GM18907 (cell line): Measurements from ENCODE around the gene FAM107B.

ENCODE experiments used
- ATAC-seq: cut with Tn5 transposase; IDR thresholded peaks from one replicate; pipeline ENCODE4 v1.9.1; 2021; ENCODE audit warnings: mild to moderate bottlenecking, moderate library complexity; ENCODE audit not compliant: unreplicated experiment

Gene FAM107B

DNA sequence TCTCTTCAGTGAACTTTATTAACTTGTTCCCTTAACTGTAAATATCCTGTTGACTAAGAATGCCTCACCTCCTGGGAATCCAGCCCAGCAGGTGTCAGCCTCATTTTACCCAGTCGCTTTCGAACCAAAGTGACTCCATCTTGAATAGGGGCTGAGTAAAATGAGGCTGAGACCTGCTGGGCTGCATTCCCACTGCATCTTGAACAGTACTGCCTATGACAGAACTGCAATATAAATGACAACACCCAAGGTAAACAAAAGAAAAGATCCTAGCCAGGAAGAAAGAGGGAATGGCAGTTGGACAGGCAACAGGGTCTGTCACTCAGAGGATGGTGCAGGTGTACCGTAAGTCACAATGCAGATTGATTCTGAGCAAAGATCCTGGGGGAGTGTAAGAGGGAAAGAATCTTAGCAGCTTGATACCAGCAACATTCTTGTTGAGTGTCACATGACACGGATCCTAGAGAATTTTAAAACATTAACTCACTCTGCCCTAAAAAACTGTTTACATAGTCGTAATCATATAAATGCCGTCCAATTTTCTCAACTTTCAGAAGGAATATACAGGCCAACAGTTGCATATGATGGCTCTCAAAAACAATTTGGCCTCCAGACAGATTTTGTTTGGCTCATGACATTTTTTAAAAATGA, 4.4 kb upstream of the FAM107B start:
- no peak for ATAC-seq

DNA sequence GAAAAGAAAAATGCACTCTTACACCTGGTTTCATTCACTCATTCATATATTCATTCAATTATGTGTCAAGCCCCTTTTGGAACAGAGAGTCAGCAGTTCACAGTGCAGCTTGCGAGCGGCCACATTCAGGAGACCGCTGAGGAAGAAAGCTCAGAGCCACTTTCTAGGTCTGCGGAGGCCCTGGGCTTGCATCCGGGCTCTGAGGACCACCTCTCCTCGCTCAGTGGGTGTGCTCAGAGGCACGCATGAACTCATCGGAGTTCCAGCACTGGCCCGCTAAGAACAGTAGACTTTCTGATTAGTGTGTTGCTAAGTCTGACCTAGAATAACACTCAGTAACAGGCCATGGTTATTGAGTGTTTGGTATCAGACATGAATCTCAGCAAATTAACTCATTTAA, 1.8 kb upstream of the FAM107B start:
- no peak for ATAC-seq

DNA sequence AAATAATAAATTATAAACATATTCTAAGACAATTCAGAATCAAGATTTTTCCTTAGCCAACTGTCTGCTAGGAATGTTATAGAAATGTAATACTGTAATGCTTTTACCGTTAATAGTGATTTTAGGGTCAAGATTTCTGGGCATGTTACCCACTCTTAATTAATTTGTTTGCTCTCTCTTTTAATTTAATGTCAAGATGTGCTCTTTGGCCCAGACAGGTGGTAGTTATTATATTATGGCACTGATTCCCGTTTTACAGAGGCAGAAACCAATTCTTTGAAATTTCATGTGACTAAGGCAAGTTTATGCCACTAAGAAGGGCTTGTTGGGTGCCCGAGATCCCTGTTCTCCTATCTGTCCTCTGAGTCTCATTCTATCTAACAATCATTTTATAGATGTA, 959 bp upstream of the FAM107B start:
- ATAC-seq = no peak

DNA sequence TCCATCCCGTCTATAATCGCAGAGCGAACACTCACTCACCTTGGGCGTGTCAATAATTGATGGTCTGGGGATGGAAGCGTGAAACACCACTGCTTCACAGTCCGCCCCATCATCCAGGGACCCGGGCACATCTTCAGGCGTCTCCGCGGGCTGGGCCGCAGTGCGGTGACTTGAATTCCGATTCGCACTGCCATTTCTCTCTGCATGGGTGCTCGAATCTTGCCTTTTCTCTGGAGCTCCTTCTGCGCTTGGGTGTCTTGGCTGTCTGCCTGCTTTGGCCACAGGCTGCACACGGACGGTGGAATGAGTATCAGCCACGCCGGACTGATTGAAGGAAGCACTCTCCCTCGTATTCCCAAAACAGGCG, 500 bp downstream of the FAM107B start:
- ATAC-seq = no peak

DNA sequence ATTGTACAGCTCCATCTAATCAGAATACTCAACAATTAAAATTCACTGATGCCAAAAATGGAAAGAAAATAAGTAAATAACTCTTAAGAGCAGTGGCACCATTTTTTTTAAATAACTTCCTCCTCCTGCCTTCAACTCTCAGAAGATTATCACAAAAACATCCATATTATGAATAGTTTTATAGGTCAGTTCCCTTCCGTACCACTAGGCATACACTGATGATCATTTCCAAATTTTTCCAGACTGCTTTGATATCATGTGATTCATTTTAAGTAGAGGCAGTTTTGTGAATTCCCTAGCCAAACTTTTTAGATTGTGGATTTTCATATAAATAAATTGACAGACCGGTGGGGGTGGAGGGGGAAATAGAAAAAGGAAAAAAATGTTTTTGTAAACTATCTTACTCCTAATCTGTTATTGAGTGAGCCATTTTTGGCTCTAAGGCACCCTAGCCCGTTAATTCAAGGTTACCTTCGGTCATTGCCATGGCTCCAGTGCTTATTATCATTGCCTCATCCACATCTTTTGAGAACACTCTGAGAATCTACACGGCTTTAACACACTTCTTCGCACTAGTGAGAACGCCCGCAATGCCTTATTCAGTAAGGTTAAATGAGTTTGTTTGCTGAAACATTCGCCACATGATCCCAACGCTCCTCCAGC, 1.0 kb downstream of the FAM107B start:
- no peak for ATAC-seq

GRCh38 chr10:14772399-14772798, 2.3 kb downstream of the FAM107B start:
- ATAC-seq = no peak

DNA sequence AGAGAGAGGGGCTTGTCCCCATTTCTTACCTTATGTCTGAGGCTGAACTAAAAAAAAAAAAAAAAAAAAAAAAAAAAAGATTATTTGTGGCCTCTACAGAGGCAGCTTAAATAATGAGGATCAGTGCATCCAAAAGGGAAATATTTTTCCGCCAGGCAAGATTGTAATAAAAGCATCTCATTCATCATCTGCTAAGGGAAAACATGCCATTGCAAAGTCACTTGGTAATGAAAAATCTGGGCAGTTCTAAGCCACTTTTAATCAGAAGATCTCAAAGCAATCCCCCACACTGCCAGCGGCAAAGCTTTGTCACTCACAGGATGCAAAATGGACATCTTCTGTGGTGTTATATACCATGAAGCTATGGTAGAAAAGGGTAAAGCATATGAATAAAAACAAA, 3.8 kb downstream of the FAM107B start:
- no peak for ATAC-seq

DNA sequence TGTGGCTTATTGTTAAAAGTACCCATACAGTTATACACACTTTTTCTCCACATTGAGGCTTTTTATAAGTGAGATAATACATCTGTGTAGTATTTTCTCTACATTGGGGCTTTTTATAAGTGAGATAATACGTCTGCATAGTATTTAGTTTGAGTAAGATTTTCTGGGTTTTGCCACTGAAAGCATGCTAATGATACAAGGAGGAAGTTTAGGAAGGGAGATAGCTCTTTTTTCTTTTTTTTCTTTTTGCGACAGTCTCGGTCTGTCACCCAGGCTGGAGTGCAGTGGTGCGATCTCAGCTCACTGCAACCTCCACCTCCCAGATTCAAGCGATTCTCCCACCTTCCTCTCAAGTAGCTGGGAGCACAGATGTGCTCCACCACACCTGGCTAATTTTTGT, 13.3 kb downstream of the FAM107B start:
- no peak for ATAC-seq

DNA sequence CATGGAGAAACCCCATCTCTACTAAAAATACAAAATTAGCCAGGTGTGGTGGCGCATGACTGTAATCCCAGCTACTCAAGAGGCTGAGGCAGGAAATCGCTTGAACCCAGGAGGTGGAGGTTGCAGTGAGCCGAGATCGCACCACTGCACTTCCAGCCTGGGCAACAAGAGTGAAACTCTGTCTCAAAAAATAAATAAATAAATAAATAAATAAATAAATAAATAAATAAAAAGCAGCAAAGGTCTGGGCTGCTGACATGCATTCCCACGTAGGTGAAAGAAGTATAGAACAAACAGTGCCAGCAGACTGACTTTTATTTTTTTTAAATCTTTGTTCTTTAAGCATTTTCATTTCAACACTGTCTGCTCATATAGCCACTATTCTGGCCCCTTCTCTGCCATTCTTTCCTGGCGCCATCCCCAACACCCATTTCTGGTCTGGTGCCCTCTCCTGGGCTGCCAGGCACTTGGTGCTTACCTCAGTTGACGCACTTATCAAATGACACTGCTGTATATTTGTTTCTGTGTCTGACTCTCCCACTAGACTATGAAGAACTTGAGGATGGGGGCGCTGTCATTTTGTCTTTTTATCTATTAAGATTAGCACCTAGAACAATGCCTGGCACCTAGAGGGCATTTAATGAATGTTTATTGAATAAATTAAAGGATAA, 15.6 kb downstream of the FAM107B start:
- no peak for ATAC-seq

- ATAC-seq = no peak
Measured at GRCh38 chr10:14758451-14758850, 16.2 kb downstream of the FAM107B start.

DNA sequence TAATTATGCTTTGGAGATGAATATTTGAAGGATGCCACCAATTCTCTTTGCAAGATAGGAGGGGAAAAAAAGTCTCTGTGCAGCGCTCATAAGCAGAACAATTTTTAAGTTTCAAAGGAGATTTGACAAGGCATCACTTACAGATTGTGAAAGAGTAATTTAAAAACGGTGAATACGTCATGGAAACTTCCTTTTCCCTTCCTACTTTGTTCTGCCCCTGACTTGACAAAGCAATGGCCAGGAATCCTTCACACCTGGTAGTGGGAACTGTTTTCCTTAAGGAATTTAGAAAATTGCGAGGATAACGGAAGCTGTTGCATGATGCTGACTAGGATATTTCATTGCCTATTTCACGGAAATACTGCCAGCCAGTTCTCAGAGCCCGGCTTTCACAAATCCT, 16.7 kb downstream of the FAM107B start:
- no peak for ATAC-seq

- no peak for ATAC-seq
Measured at GRCh38 chr10:14757394-14757793, 17.3 kb downstream of the FAM107B start.

DNA sequence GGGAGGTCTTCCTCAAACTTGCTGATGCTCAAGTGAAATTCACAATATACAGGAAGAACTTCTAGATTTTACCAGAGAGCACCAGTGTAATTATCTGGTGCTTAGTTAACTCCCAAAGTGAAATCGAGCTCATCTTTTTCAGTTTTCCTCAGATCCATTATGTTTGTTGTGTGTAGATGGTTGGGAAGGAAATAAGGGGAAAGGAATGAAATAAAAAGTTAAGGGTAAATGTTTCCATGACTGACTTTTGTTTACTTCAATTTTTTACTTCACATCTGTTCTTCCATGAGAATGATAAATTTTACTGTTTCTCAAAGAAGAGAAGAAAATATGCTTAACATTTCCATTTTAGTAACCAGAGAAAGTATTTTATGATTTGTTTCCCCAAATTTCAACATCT, 21.3 kb downstream of the FAM107B start:
- no peak for ATAC-seq

GRCh38 chr10:14751921-14752320, 22.8 kb downstream of the FAM107B start:
- no peak for ATAC-seq

- ATAC-seq = peak; percentile 72
Measured at GRCh38 chr10:14751014-14751896, 23.4 kb downstream of the FAM107B start.

GRCh38 chr10:14749070-14749809, 25.5 kb downstream of the FAM107B start:
- ATAC-seq = peak; percentile 54

- no peak for ATAC-seq
Measured at GRCh38 chr10:14748441-14748840, 26.3 kb downstream of the FAM107B start.

GRCh38 chr10:14742815-14743214, 31.9 kb downstream of the FAM107B start:
- peak; percentile 88 for ATAC-seq

DNA sequence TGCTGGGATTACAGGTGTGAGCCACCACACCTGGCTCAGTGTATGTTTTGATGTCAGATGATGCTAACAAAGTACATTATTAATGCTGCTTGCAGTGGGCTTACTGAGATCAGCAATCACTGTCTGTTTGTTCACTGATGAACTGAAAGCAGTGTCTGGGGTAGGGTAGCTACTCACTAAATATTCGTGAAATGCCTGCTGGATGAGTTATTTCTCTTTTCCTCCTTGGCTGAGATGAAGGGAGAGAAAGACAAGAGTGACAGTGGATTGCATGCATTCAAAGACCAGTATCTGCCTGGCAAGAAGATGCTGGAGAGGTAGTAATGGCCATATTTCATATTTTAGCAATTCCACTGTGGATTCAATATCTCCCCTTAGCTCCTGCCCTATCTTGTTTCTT, 32.3 kb downstream of the FAM107B start:
- ATAC-seq = peak; percentile 24

- ATAC-seq = no peak
Measured at GRCh38 chr10:14740684-14741247, 33.9 kb downstream of the FAM107B start.
